Measurements from ENCODE around the gene CPA4.

DNA sequence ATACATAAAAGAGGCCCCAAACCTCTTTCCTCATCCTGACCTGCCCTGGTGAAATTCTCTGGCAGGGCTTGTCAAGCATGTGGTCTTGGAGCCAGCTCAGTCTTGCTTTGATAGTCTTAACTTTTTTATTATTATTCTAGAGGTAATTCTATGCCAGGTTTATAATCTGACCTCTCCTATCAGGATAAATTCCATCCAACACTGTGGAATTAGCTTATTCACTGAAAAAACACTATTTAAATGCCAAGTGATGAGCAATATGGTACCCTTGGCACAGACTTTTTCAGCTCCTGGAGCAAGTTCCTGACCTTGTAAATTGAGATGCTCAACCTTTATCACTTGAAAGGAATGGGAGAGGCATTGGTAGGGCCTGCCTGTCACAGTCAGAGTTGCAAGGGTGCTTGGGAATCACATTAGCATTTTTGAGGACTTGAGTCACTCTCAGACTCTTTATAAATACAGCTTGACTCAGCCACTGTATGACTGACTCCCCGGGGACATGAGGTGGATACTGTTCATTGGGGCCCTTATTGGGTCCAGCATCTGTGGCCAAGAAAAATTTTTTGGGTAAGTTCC lies at the start of gene CPA4:
- no peak for TF ChIP-seq POLR2A (IDR thresholded peaks at IDR 0.05)
- TF ChIP-seq, protein P1, sequence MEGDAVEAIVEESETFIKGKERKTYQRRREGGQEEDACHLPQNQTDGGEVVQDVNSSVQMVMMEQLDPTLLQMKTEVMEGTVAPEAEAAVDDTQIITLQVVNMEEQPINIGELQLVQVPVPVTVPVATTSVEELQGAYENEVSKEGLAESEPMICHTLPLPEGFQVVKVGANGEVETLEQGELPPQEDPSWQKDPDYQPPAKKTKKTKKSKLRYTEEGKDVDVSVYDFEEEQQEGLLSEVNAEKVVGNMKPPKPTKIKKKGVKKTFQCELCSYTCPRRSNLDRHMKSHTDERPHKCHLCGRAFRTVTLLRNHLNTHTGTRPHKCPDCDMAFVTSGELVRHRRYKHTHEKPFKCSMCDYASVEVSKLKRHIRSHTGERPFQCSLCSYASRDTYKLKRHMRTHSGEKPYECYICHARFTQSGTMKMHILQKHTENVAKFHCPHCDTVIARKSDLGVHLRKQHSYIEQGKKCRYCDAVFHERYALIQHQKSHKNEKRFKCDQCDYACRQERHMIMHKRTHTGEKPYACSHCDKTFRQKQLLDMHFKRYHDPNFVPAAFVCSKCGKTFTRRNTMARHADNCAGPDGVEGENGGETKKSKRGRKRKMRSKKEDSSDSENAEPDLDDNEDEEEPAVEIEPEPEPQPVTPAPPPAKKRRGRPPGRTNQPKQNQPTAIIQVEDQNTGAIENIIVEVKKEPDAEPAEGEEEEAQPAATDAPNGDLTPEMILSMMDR (IDR thresholded peaks at IDR 0.05) = no peak

Data from lower leg skin (tissue), 3 donors.